Measurements from ENCODE around the gene HMMR. TPM values are rescaled to one million over a fixed set of nuclear protein-coding genes. Genes with fewer than 3 reads are reported as not detected.
"Not testable (repeated sequence)": the region's sequence is repeated elsewhere in the genome, so short reads cannot be mapped to it uniquely, and the experiment has no call there.

Gene HMMR
- total RNA-seq, 1 experiment from 2014 or later, result 65.2 TPM

DNA sequence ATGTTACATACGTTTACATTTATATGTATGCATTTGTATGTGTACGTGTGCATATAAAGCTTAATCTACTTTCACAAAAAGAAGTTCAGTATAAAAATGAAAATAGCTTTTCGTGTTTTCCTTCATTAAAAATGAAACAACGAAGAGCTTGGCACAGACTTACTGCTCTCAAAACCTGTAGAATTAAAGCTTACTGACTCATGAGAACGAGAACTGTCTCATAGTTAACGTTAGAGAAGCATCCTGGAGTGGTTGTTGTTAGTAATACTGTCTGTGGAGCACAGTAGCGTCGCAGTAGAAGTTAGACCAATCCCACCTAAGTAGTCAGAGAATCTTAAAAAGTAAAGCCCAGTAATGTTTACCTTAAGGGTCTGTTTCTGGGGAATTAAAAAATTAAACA is 46.3 kb downstream of the HMMR start:
- Histone ChIP-seq H3K27me3 (ENCODE audit: control insufficient read depth, insufficient read depth, low read length) (no peaks in the 10 kb centered on the region), H3K36me3 (replicated peaks; ENCODE audit: control insufficient read depth, insufficient read depth, low read length) (no peaks in the 10 kb centered on the region; the same call in 1 of the 2 replicates), H3K4me3 (ENCODE audit: insufficient read depth, low read depth, low read length) (peak overlapping the region; percentile 75)
- no peak for DNase-seq

DNA sequence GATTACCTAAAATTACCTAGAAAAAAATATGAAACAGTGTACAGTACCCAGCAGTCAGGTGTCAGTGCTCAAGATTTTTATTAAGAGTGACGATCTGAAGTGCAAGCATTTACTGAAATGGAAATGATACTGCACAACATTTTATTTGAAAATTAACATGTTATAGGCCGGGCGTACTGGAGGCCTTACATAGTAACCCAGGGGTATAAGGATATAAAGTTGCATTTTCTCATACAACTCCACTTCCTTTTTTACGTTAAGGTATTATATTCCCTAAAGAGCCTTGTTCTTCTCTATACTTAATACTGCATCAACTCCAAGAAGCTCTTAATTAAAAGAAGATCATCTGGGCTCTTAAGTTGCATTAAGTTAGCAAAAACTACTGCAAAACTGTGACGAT is 48.3 kb downstream of the HMMR start:
- DNase-seq, result no peak
- Histone ChIP-seq H3K27me3 (ENCODE audit: control insufficient read depth, insufficient read depth, low read length) (no peaks in the 10 kb centered on the region), H3K36me3 (replicated peaks; ENCODE audit: control insufficient read depth, insufficient read depth, low read length) (peaks cover 14% of the 10 kb centered on the region), H3K4me3 (ENCODE audit: insufficient read depth, low read depth, low read length) (no peak overlapping the region)

DNA sequence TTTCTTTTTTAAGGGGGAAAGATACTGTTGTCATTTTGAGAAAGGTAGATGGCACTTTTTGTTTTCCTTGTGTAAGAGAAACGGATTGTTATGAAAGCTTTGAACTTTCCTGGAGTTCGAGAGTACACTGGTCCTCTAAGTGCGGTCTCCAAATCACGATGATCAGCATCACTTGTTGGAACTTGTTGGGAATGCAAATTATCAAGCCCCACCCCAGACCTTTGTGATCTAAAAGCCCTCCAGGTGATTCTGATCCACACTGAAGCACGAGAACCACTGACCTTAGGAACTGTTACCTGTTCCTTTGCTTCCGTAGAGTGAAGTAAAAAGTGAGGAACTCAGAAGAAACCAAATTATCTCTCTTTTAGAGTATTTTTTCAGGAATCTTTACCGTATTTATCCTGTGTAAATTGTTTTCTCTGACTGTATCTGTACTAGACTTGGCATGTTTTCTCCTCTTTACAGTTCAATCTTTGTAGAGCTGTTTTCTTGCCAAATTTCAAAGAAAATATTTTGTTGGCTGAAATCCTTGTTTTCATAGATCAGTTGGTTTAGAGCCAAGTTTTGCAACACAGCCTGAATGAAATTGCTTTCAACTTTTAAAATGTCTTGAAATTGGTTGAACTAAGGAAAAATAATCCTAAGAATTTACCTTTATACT is 49.0 kb downstream of the HMMR start:
- Histone ChIP-seq H3K27me3 (ENCODE audit: control insufficient read depth, insufficient read depth, low read length) (no peaks in the 10 kb centered on the region), H3K36me3 (replicated peaks; ENCODE audit: control insufficient read depth, insufficient read depth, low read length) (peaks cover 17% of the 10 kb centered on the region), H3K4me3 (ENCODE audit: insufficient read depth, low read depth, low read length) (no peak overlapping the region)
- no peak for DNase-seq

DNA sequence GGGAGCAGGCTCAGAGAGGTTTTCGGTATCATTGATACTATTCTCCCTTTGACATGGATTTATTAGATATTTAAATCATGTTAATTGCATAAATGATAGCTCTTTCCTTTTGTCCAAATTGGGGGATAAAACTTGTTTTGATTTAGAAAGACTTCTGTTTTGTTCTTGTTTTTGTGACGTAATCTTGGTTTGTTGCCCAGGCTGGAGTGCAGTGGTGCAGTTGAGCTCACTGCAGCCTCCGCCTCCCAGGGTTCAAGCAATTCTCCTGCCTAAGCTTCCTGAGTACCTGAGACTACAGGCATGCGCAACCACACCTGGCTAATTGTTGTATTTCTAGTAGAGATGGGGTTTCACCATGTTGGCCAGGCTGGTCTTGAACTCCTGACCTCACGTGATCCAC is 52.1 kb downstream of the HMMR start:
- peaks cover 41% of the 10 kb centered on the region for H3K36me3 ChIP-seq (replicated peaks; ENCODE audit: control insufficient read depth, insufficient read depth, low read length)
- DNase-seq, result no peak

DNA sequence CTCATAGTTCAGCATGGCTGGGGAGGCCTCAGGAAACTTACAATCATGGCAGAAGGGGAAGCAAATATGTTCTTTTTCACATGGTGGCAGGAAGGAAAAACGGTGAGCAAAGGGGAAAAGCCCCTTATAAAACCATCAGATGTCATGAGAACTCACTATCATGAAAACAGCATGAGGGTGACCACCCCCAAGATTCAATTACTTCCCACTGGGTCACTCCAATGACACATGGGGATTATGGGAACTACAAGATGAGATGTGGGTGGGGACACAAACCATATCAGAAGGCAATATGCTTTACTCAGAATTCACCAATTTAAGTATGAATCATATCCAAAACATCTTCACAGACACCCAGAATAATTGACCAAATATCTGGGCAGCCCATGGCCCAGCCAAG is 64.7 kb downstream of the HMMR start:
- H3K27me3 ChIP-seq (ENCODE audit: control insufficient read depth, insufficient read depth, low read length), result no peaks in the 10 kb centered on the region
- H3K4me3 ChIP-seq (ENCODE audit: insufficient read depth, low read depth, low read length), result no peak overlapping the region
- no peak for DNase-seq
- H3K36me3 ChIP-seq (replicated peaks; ENCODE audit: control insufficient read depth, insufficient read depth, low read length), result no peaks in the 10 kb centered on the region; the same call in 1 of the 2 replicates

More for the DNA sequence above, 52.1 kb downstream of the HMMR start:
- no peak overlapping the region for H3K4me3 ChIP-seq (ENCODE audit: insufficient read depth, low read depth, low read length)
- H3K27me3 ChIP-seq (ENCODE audit: control insufficient read depth, insufficient read depth, low read length), result no peaks in the 10 kb centered on the region

DNA sequence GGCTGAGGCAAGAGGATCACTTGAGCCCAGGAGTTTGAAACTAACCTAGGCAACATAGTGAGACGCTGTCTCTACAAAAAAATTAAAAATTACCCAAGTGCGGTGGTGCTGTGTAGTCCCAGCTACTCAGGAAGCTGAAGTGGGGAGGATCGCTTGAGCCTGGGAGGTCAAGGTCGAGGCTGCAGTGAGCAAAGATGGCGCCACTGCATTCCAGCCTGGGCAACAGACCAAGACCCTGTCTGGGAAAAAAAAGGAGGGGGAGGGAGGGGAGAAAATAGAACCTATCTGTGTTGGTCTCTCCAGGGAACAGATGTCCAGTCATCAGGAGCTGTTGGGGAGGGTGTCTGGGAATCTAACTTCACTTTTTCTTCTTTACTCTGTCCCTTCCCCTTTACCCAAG is 69.3 kb downstream of the HMMR start:
- no peak overlapping the region for H3K4me3 ChIP-seq (ENCODE audit: insufficient read depth, low read depth, low read length)
- H3K36me3 ChIP-seq (replicated peaks; ENCODE audit: control insufficient read depth, insufficient read depth, low read length), result no peaks in the 10 kb centered on the region
- no peaks in the 10 kb centered on the region for H3K27me3 ChIP-seq (ENCODE audit: control insufficient read depth, insufficient read depth, low read length)
- DNase-seq, result no peak

DNA sequence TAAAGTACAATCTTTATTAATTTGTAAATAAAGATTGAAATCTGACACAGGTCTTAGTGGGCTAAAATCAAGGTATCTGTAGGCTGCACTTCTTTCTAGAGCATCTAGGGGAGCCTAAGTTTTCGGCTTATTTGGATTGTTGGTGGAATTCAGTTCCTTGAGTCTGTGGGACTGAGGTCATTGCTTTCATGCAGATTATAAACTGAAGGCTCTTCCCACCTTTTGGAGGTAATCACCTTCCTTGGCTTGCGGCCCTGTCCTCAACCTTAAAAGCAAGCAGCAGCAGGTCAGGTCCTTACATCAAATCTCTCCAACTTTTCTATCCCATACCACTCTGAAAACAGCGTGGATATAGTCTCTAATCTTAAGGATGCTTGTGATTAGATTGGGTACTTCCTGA is 70.8 kb downstream of the HMMR start:
- Histone ChIP-seq H3K27me3 (ENCODE audit: control insufficient read depth, insufficient read depth, low read length) (no peaks in the 10 kb centered on the region), H3K36me3 (replicated peaks; ENCODE audit: control insufficient read depth, insufficient read depth, low read length) (no peaks in the 10 kb centered on the region), H3K4me3 (ENCODE audit: insufficient read depth, low read depth, low read length) (no peak overlapping the region)
- DNase-seq, result peak; percentile 19

DNA sequence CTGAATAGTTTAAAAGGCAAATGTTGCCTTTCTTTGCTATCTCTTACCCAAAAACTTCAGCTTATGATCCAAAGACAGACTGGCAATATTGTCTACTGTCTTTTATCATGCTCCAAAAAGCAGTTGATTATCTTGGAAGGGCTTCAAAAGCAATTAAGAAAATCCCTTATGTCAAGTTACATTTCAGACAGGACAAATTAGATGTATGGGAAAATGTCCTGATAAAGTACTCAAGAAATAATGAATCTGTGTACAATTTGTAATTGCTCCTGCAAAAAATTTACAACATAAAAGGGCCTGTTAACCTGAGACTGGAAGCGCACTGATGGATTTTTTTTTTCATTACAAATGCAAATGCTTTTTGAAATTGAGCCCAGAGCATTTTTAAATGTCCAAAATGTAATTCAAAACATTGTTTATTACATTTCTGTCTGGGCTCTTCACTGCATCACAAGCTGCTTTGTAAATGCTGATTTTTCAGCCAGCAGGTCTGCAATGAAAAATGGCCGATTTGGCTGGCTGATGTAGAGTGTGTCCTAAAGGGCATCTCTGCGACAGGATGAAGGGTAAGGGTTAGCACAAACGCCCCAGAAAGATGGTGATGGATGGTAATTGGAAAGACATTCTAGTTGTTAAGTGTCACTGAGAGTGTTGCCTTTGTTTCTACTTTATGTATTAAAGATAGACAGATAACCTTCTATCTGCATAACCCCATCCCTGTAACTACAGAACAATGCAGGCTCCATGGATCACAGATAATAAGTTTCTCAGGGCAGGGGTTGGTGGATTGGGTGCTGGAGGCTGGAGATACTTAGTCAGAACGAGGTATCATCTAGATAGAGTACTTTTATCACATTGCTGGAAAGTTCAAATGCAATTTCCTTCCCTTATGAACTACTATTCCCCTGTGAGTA is 72.0 kb downstream of the HMMR start:
- no peak overlapping the region for H3K4me3 ChIP-seq (ENCODE audit: insufficient read depth, low read depth, low read length)
- no peaks in the 10 kb centered on the region for H3K36me3 ChIP-seq (replicated peaks; ENCODE audit: control insufficient read depth, insufficient read depth, low read length)
- DNase-seq, result no peak
- no peaks in the 10 kb centered on the region for H3K27me3 ChIP-seq (ENCODE audit: control insufficient read depth, insufficient read depth, low read length)

DNA sequence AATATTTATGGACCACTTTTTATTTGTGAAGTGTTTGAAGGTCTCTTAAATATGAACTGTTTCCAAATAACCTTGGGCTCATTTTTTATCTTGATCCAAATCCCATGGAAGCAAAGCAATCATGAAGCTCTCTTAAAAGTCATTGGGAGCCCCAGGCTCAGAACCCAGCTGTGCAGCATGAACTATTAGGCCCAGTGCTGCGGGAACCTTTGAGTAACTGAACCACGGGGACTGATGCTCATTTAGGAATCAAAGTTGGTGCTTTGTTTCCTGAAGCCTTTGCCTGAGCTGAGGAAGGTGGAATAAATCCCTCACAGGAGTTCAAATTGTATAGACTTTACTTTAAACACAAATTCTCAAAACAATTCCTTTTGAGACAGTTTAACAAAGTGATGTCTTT is 72.8 kb downstream of the HMMR start:
- Histone ChIP-seq H3K36me3 (replicated peaks; ENCODE audit: control insufficient read depth, insufficient read depth, low read length) (no peaks in the 10 kb centered on the region), H3K27me3 (ENCODE audit: control insufficient read depth, insufficient read depth, low read length) (no peaks in the 10 kb centered on the region), H3K4me3 (ENCODE audit: insufficient read depth, low read depth, low read length) (no peak overlapping the region)
- DNase-seq, result no peak

DNA sequence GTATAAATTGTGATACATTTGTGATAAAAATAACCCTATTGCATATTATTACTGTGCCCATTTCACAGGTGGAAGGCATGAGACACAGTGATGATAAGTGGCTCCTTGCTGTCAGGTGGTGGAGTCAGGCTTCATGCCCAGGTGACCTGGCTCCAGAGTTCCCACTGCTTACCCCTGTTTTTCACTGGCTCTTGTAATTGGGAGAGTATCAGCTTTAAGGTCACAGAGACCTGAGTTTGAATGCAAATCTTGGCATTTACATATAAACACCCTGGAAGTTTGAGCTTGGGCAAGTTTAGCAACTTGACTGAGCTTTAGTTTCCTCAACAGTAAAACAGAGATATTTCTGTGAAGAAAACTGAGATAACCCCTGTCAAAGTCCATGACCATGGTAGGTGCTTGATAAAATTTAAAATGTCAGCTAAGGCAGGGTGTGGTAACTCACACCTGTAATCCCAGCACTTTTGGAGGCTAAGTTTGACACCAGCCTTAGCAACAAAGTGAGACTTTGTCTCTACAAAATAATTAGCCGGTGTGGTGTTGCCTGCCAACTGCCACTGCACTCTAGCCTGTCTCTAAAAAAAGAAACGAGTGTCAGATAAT is 74.2 kb downstream of the HMMR start:
- no peaks in the 10 kb centered on the region for H3K27me3 ChIP-seq (ENCODE audit: control insufficient read depth, insufficient read depth, low read length)
- peak; percentile 30 for DNase-seq
- H3K36me3 ChIP-seq (replicated peaks; ENCODE audit: control insufficient read depth, insufficient read depth, low read length), result no peaks in the 10 kb centered on the region
- no peak overlapping the region for H3K4me3 ChIP-seq (ENCODE audit: insufficient read depth, low read depth, low read length)

DNA sequence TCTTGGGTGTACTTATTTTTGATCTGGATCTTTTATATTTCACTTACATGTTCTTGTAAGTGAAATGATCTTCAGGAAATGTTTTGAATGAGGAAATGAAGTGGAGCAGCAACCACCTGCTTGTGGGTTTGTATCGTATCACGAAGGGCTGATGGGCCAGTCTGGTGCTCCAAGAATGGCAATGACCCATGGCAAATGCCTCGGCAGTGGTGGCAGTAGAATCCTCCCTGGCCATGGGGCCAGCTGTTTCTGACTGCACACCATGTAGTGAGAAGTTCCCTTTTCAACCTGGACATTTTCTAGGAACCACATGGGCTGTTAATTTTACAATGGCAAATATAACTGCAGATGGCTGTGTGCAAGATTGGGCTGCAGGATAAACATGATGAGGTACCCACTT is 74.9 kb downstream of the HMMR start:
- Histone ChIP-seq H3K4me3 (ENCODE audit: insufficient read depth, low read depth, low read length) (no peak overlapping the region), H3K27me3 (ENCODE audit: control insufficient read depth, insufficient read depth, low read length) (no peaks in the 10 kb centered on the region), H3K36me3 (replicated peaks; ENCODE audit: control insufficient read depth, insufficient read depth, low read length) (no peaks in the 10 kb centered on the region)
- no peak for DNase-seq

DNA sequence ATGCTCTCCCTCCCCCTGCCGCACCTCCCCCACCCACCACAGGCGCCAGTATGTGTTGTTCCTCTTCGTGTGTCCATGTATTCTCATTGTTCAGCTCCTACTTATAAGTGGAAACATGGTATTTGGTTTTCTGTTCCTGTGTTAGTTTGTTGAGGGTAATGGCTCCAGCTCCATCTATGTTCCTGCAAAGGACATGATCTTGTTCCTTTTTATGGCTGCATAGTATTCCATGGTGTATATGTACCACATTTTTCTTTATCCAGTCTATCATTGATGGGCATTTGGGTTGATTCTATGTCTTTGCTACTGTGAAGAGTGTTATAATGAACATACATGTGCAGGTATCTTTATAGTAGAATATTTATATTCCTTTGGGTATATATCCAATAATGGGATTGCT is 76.0 kb downstream of the HMMR start:
- H3K27me3 ChIP-seq (ENCODE audit: control insufficient read depth, insufficient read depth, low read length); H3K36me3 ChIP-seq (replicated peaks; ENCODE audit: control insufficient read depth, insufficient read depth, low read length); DNase-seq; H3K4me3 ChIP-seq (ENCODE audit: insufficient read depth, low read depth, low read length): not testable (repeated sequence)

DNA sequence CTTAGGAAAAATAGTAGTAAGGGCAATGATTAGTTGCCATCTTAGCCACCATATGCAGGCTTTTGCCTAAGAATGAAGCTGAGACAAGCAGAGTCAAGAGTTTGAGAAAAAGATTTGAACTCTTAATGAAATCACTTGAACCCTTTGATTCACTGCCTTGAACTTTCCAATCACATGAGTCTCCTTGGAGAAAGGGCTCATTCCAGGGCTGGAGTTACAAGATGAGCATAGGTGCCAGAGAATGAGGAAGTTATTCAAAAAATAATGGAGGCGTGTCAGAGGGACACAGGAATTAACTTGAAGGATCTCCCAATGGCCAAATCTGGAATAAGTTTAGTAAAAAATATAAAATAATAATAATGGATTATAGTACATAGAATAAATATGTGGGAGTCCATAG is 80.3 kb downstream of the HMMR start:
- Histone ChIP-seq H3K36me3 (replicated peaks; ENCODE audit: control insufficient read depth, insufficient read depth, low read length) (no peaks in the 10 kb centered on the region), H3K4me3 (ENCODE audit: insufficient read depth, low read depth, low read length) (no peak overlapping the region), H3K27me3 (ENCODE audit: control insufficient read depth, insufficient read depth, low read length) (no peaks in the 10 kb centered on the region)
- DNase-seq, result no peak
